GM21529 (cell line): ENCODE data around the gene SLC10A2.

Source experiments
- ATAC-seq: cut with Tn5 transposase; IDR thresholded peaks from one replicate; pipeline ENCODE4 v1.9.1; 2021; ENCODE audit not compliant: unreplicated experiment

Gene SLC10A2

GRCh38 chr13:103055166-103055565, 11.1 kb downstream of the SLC10A2 start:
- no peak for ATAC-seq

GRCh38 chr13:103046676-103047075, 19.5 kb downstream of the SLC10A2 start:
- ATAC-seq, result no peak

GRCh38 chr13:103044056-103044455, 22.2 kb downstream of the SLC10A2 start:
- no peak for ATAC-seq

GRCh38 chr13:103040006-103040405, 26.2 kb downstream of the SLC10A2 start:
- no peak for ATAC-seq

GRCh38 chr13:103039183-103039582, 27.0 kb downstream of the SLC10A2 start:
- ATAC-seq, result no peak

GRCh38 chr13:103036268-103036667, 29.9 kb downstream of the SLC10A2 start:
- no peak for ATAC-seq

GRCh38 chr13:103033999-103034398, 32.2 kb downstream of the SLC10A2 start:
- ATAC-seq, result peak; percentile 35

- peak; percentile 87 for ATAC-seq
These were observed 34.8 kb downstream of the SLC10A2 start for GRCh38 chr13:103031332-103031873.

- no peak for ATAC-seq
These were observed 35.4 kb downstream of the SLC10A2 start for GRCh38 chr13:103030776-103031175.

GRCh38 chr13:103029798-103030197, 36.4 kb downstream of the SLC10A2 start:
- no peak for ATAC-seq

GRCh38 chr13:103022336-103022735, 43.9 kb downstream of the SLC10A2 start:
- ATAC-seq, result no peak

GRCh38 chr13:103018556-103018955, 47.7 kb downstream of the SLC10A2 start:
- ATAC-seq, result no peak

GRCh38 chr13:103012646-103013045, 53.6 kb downstream of the SLC10A2 start:
- no peak for ATAC-seq

GRCh38 chr13:103009051-103009840, 57.0 kb downstream of the SLC10A2 start:
- no peak for ATAC-seq

- peak; percentile 41 for ATAC-seq
These were observed 58.8 kb downstream of the SLC10A2 start for GRCh38 chr13:103007427-103007762.

GRCh38 chr13:103006641-103007426, 59.4 kb downstream of the SLC10A2 start:
- ATAC-seq, result peak; percentile 94

GRCh38 chr13:103004661-103005345, 61.4 kb downstream of the SLC10A2 start:
- no peak for ATAC-seq

- ATAC-seq, result no peak
These were observed 62.6 kb downstream of the SLC10A2 start for GRCh38 chr13:103003631-103004030.

- no peak for ATAC-seq
These were observed 63.9 kb downstream of the SLC10A2 start for GRCh38 chr13:103002279-103002678.

- ATAC-seq, result no peak
These were observed 66.1 kb downstream of the SLC10A2 start for GRCh38 chr13:103000157-103000556.

GRCh38 chr13:102999499-102999898, 66.7 kb downstream of the SLC10A2 start:
- no peak for ATAC-seq
